Lung (tissue), 12 donors: ENCODE measurements around the gene TMTC2. TPM values are rescaled to one million over a fixed set of nuclear protein-coding genes. Genes with fewer than 3 reads are reported as not detected.
A peak's percentile ranks its signal among the peaks of the same experiment; 100 is the strongest.

Source experiments
- ATAC-seq: fragments of 200-7000 bp; cut with Tn5 transposase; one replicate; pipeline ENCODE4 v1.9.1; 2020; ENCODE audit warnings: moderate number of reproducible peaks; ENCODE audit not compliant: insufficient read depth, low FRiP score
- DNase-seq, 3 donors: peaks; one replicate each; pipeline ENCODE4 v3.0.0-alpha.2; 2013 to 2017
- H3K27ac ChIP-seq, 2 donors: one replicate each; pipeline ENCODE4 v1.5.1; 2013; ENCODE audit warnings: mild to moderate bottlenecking in 2 of 2, moderate library complexity in 2 of 2, control low read depth in 1 of 2, inconsistent platforms in 1 of 2, low read depth in 1 of 2, low read length in 1 of 2
- H3K27me3 ChIP-seq, 3 donors: one replicate each; pipeline ENCODE4 v1.5.1; 2013; ENCODE audit warnings: low read length in 2 of 3; ENCODE audit not compliant: control insufficient read depth in 3 of 3, insufficient read depth in 3 of 3
- H3K36me3 ChIP-seq, 4 donors: one replicate each; pipeline ENCODE4 v1.5.1; 2013; ENCODE audit warnings: low read length in 4 of 4, mild to moderate bottlenecking in 1 of 4, moderate library complexity in 1 of 4; ENCODE audit not compliant: control insufficient read depth in 4 of 4, insufficient read depth in 4 of 4
- H3K4me1 ChIP-seq, 5 donors: one replicate each; pipeline ENCODE4 v1.5.1; 2013; ENCODE audit warnings: low read length in 5 of 5, mild to moderate bottlenecking in 2 of 5, moderate library complexity in 1 of 5; ENCODE audit not compliant: control insufficient read depth in 5 of 5, insufficient read depth in 5 of 5
- H3K4me3 ChIP-seq: one replicate; pipeline ENCODE4 v1.5.1; 2013; ENCODE audit warnings: mild to moderate bottlenecking, control low read depth, moderate library complexity
- H3K9ac ChIP-seq, 2 donors: one replicate each; pipeline ENCODE4 v1.5.1; 2013; ENCODE audit warnings: low read length in 2 of 2, control low read depth in 1 of 2; ENCODE audit not compliant: insufficient read depth in 1 of 2
- H3K9me3 ChIP-seq, 4 donors: one replicate each; pipeline ENCODE4 v1.5.1; 2013; ENCODE audit warnings: low read length in 3 of 4, mild to moderate bottlenecking in 1 of 4, moderate library complexity in 1 of 4; ENCODE audit not compliant: control insufficient read depth in 4 of 4, insufficient read depth in 3 of 4
- CTCF ChIP-seq: IDR thresholded peaks from 2 replicates; pipeline ENCODE4 v1.5.1; 2012; ENCODE audit warnings: mild to moderate bottlenecking; ENCODE audit errors: control extremely low read depth, extremely low read depth
- WGBS, 2 donors: extraction: QIAGEN DNeasy Blood & Tissue Kit; methylation state at CpG; one replicate each; pipeline ENCODE4 v1.1.7; 2013; 5-methylcytosine and 5-hydroxymethylcytosine counted together
- polyA plus RNA-seq, 2 donors: library from polyadenylated mRNA; stranded (reverse); fragments of 200-250 nt; gene quantifications; one replicate each; pipeline ENCODE4 v1.2.1, GENCODE V29; 2013
- total RNA-seq, 2 donors: library from RNA; depleted of rRNA in 1 of 2; stranded (reverse); fragments of >200 nt in 1 of 2; gene quantifications; one replicate each; pipeline ENCODE4 v1.2.1, GENCODE V29; 2014 to 2021
- donor health status: control.
- donor health status: control.
- donor health status: Bipolar disorder and iron deficiency.
- donor health status: healthy.
- donor health status: DM: yes; HTN: yes; CAD: no.

The TMTC2 gene
- total and polyA plus RNA-seq, 4 donors, result 5.3 to 77.1 (median 14.0) TPM

DNA sequence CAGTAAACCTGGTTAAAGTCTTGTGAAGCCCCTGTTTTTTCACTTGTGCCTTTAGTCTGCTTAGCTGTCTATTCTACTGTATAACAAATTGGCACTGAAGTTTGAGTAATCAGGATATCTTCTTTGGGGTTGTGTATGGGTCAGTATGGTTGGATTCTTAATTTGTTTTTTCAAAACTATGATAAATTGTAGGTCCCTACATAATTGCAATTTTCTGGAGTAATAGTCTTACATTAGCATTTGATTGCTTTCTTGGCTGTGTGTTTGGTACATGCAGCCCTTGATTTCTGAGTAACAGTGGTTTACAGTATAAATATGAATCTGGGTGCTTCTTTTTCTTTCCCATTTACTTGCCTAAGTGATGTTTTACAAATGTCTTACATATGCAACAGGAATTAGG is 186.6 kb downstream of the TMTC2 start:
- Histone ChIP-seq H3K36me3 (no peaks in the 10 kb centered on the region), H3K4me1 (peaks cover 0 to 8% (median 0%) of the 10 kb centered on the region in 5 donors), H3K9ac (no peak overlapping the region), H3K4me3 (no peak overlapping the region), H3K27ac (no peak overlapping the region), H3K27me3 (no peaks in the 10 kb centered on the region), H3K9me3 (no peaks in the 10 kb centered on the region)
- no peak for TF ChIP-seq CTCF
- DNase-seq, result no peak
- no peak for ATAC-seq

DNA sequence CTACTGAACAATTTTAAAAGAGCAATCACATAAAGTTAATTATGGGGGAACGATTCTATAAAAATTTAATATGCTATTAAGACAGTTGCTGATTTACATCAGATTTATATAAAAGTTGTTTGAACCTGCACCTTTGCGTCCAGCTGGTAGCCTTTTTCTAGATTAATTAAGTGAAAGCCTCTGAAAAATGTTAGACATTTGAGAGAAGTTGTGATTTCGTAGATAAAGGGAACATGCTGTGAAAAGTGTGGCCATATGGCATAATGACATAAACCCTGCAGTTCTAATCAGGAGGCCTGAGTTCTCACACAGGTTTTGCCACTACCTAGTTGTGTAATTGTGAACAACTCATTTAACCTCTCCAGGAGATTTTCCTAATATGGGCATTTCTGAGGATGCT is 187.2 kb downstream of the TMTC2 start:
- no peak overlapping the region for H3K4me3 ChIP-seq
- no peaks in the 10 kb centered on the region for H3K9me3 ChIP-seq
- no peaks in the 10 kb centered on the region for H3K27me3 ChIP-seq
- no peak for ATAC-seq
- no peak overlapping the region for H3K9ac ChIP-seq
- H3K36me3 ChIP-seq, result no peaks in the 10 kb centered on the region
- no peak overlapping the region for H3K27ac ChIP-seq
- no peak for DNase-seq
- no peak for TF ChIP-seq CTCF
- H3K4me1 ChIP-seq, result peaks cover 0 to 8% (median 0%) of the 10 kb centered on the region in 5 donors
- whole genome bisulfite sequencing, 2 donors, result 89 to 91% methylated on average over 3 of the region's 3 CpGs

GRCh38 chr12:82874945-82875344 is 188.2 kb downstream of the TMTC2 start:
- no peak for TF ChIP-seq CTCF
- DNase-seq (peak in 1 of 3 donors; percentile 39), ATAC-seq (no peak)
- Histone ChIP-seq H3K36me3 (no peaks in the 10 kb centered on the region), H3K27me3 (no peaks in the 10 kb centered on the region), H3K4me1 (peaks cover 0 to 10% (median 2%) of the 10 kb centered on the region in 5 donors), H3K9ac (no peak overlapping the region), H3K4me3 (no peak overlapping the region), H3K9me3 (no peaks in the 10 kb centered on the region), H3K27ac (no peak overlapping the region)
- 89 to 96% methylated on average over 1 of the region's 1 CpG for WGBS, 2 donors

GRCh38 chr12:82876075-82876474 is 189.4 kb downstream of the TMTC2 start:
- no peaks in the 10 kb centered on the region for H3K36me3 ChIP-seq
- no peaks in the 10 kb centered on the region for H3K27me3 ChIP-seq
- no peak overlapping the region for H3K27ac ChIP-seq
- no peak overlapping the region for H3K9ac ChIP-seq
- H3K9me3 ChIP-seq, result no peaks in the 10 kb centered on the region
- no peak for DNase-seq
- TF ChIP-seq CTCF, result no peak
- no peak overlapping the region for H3K4me3 ChIP-seq
- 82 to 100% methylated on average over 2 of the region's 2 CpGs for WGBS, 2 donors
- H3K4me1 ChIP-seq, result peaks cover 0 to 15% (median 6%) of the 10 kb centered on the region in 5 donors
- no peak for ATAC-seq
